GM23248 (cell line): ENCODE results near the gene TRIM28. TPM values are rescaled to one million over a fixed set of nuclear protein-coding genes. Genes with fewer than 3 reads are reported as not detected.

Experiments
- DNase-seq: peaks from one replicate; pipeline ENCODE4 v3.0.0-alpha.2; 2015
- H2AFZ ChIP-seq: fragments of 200-600 bp; sonication (generic); 2 replicates; pipeline ENCODE4 v1.6.1; 2016; ENCODE audit warnings: antibody characterized with exemption
- H3F3A ChIP-seq: fragments of 200-600 bp; sonication (generic); 2 replicates; pipeline ENCODE4 v1.6.1; 2016; ENCODE audit warnings: mild to moderate bottlenecking, antibody characterized with exemption, mixed run types; ENCODE audit not compliant: insufficient read depth
- H3K27ac ChIP-seq: fragments of 200-600 bp; sonication (generic); 2 replicates; pipeline ENCODE4 v1.5.1; 2016; ENCODE audit warnings: mild to moderate bottlenecking
- H3K27me3 ChIP-seq: fragments of 200-600 bp; sonication (generic); replicated peaks from 2 replicates; pipeline ENCODE4 v1.6.1; 2016; ENCODE audit warnings: mild to moderate bottlenecking; ENCODE audit not compliant: insufficient read depth
- H3K36me3 ChIP-seq: fragments of 200-600 bp; sonication (generic); 2 replicates; pipeline ENCODE4 v1.6.1; 2016; ENCODE audit warnings: low read depth, mild to moderate bottlenecking
- H3K4me1 ChIP-seq: fragments of 200-600 bp; sonication (generic); 2 replicates; pipeline ENCODE4 v1.6.1; 2016; ENCODE audit warnings: mild to moderate bottlenecking; ENCODE audit not compliant: insufficient read depth
- H3K4me2 ChIP-seq: fragments of 200-600 bp; sonication (generic); one replicate; pipeline ENCODE4 v1.6.1; 2016; ENCODE audit warnings: mild to moderate bottlenecking; ENCODE audit not compliant: unreplicated experiment
- H3K4me3 ChIP-seq: fragments of 200-600 bp; sonication (generic); 2 replicates; pipeline ENCODE4 v1.5.1; 2016; ENCODE audit warnings: mild to moderate bottlenecking
- H3K79me2 ChIP-seq: fragments of 200-600 bp; sonication (generic); 2 replicates; pipeline ENCODE4 v1.6.1; 2016; ENCODE audit warnings: mild to moderate bottlenecking; ENCODE audit not compliant: insufficient read depth
- H3K9ac ChIP-seq: fragments of 200-600 bp; sonication (generic); 2 replicates; pipeline ENCODE4 v1.6.1; 2016; ENCODE audit warnings: mild to moderate bottlenecking
- H3K9me2 ChIP-seq: fragments of 200-600 bp; sonication (generic); 2 replicates; pipeline ENCODE4 v1.6.1; 2016; ENCODE audit warnings: mixed run types, mild to moderate bottlenecking, moderate library complexity; ENCODE audit not compliant: insufficient read depth
- H3K9me3 ChIP-seq: fragments of 200-600 bp; sonication (generic); one replicate; pipeline ENCODE4 v1.6.1; 2017; ENCODE audit warnings: low read depth
- H4K20me1 ChIP-seq: fragments of 200-600 bp; sonication (generic); 2 replicates; pipeline ENCODE4 v1.6.0; 2016; ENCODE audit not compliant: insufficient read depth
- EZH2 ChIP-seq: fragments of 200-600 bp; sonication (generic); IDR thresholded peaks from 2 replicates; pipeline ENCODE4 v1.6.1; 2018; ENCODE audit warnings: antibody characterized with exemption, mild to moderate bottlenecking; ENCODE audit not compliant: insufficient read depth, poor library complexity, severe bottlenecking
- EZH2phosphoT487 ChIP-seq: fragments of 200-600 bp; sonication (generic); IDR thresholded peaks from 2 replicates; pipeline ENCODE4 v1.6.1; 2018; ENCODE audit warnings: antibody characterized with exemption, moderate library complexity, mild to moderate bottlenecking, low read depth; ENCODE audit not compliant: insufficient read depth
- WGBS, 2 experiments: methylation state at CpG; one replicate each; pipeline ENCODE4 v1.1.6; 2015 to 2017; ENCODE audit warnings: low lambda C conversion rate in 2 of 2, low coverage in 1 of 2; ENCODE audit errors: missing lambda C conversion rate in 2 of 2; 5-methylcytosine and 5-hydroxymethylcytosine counted together
- in situ Hi-C: fragments of 300-500 bp; cut with MboI; formaldehyde crosslinking; loops from 2 replicates; pipeline ENCODE4 v1.15.0; 2020
- microRNA-seq: library from miRNA; unstranded; fragments of <30 nt; microRNA quantifications from one replicate; pipeline ENCODE4, GENCODE V29; 2016; ENCODE audit warnings: borderline number of aligned reads
- polyA plus RNA-seq: library from polyadenylated mRNA; unstranded; fragments of >200 nt; fragmentation: Nextera tagmentation; extraction: Ambion mirVana; gene quantifications from 2 replicates; pipeline ENCODE4 v1.2.1, GENCODE V29; 2016
- small RNA-seq: library from RNA; depleted of rRNA; stranded (forward); fragments of <200 nt; gene quantifications from one replicate; pipeline ENCODE3, GENCODE V24; 2014; ENCODE audit warnings: low read depth, low replicate concordance
- total RNA-seq: library from RNA; depleted of rRNA; stranded (reverse); fragments of >200 nt; shearing (Covaris generic); gene quantifications from 2 replicates; pipeline ENCODE4 v1.2.3, GENCODE V29; 2014; rRNA removed

The TRIM28 gene
- total and polyA plus RNA-seq, 2 experiments from 2014 or later, result 61.5 to 319 TPM

- H3K4me2 ChIP-seq, result no peak overlapping the region
- no peak overlapping the region for H2AFZ ChIP-seq
- H3K9me2 ChIP-seq, result no peaks in the 10 kb centered on the region
- H3K27ac ChIP-seq, result no peak overlapping the region
- peaks cover 8% of the 10 kb centered on the region; the same call in 1 of the 2 replicates for H3F3A ChIP-seq
- no peak for DNase-seq
- H3K36me3 ChIP-seq, result peaks cover 3% of the 10 kb centered on the region; the same call in 1 of the 2 replicates
- H4K20me1 ChIP-seq, result no peaks in the 10 kb centered on the region
- TF ChIP-seq EZH2 (no peak), EZH2phosphoT487 (no peak)
- H3K79me2 ChIP-seq, result peaks cover 34% of the 10 kb centered on the region
- no peak overlapping the region for H3K9ac ChIP-seq
- peaks cover 19% of the 10 kb centered on the region for H3K4me1 ChIP-seq
- WGBS, 2 experiments, result 78 to 82% methylated on average over 9 of the region's 9 CpGs
- H3K9me3 ChIP-seq, result no peaks in the 10 kb centered on the region
- in situ Hi-C loops, result no loop called here
- no peaks in the 10 kb centered on the region for H3K27me3 ChIP-seq
- no peak overlapping the region for H3K4me3 ChIP-seq
Measured at GRCh38 chr19:58584498-58585441, 40.9 kb downstream of the TRIM28 start.

- no peak overlapping the region for H3K27ac ChIP-seq
- WGBS, 2 experiments, result 89% methylated on average over 5 to 6 of the region's 6 CpGs
- no peaks in the 10 kb centered on the region for H3K27me3 ChIP-seq
- peaks cover 3% of the 10 kb centered on the region; the same call in 1 of the 2 replicates for H3K36me3 ChIP-seq
- no peak for DNase-seq
- H3K9ac ChIP-seq, result no peak overlapping the region
- no peaks in the 10 kb centered on the region for H4K20me1 ChIP-seq
- H3K4me1 ChIP-seq, result peaks cover 19% of the 10 kb centered on the region
- no peak overlapping the region for H3K4me3 ChIP-seq
- in situ Hi-C loops, result no loop called here
- no peak overlapping the region for H2AFZ ChIP-seq
- no peaks in the 10 kb centered on the region for H3K9me3 ChIP-seq
- no peak overlapping the region for H3K4me2 ChIP-seq
- TF ChIP-seq EZH2 (no peak), EZH2phosphoT487 (no peak)
- H3K9me2 ChIP-seq, result no peaks in the 10 kb centered on the region
- peaks cover 8% of the 10 kb centered on the region; the same call in 1 of the 2 replicates for H3F3A ChIP-seq
- peaks cover 26% of the 10 kb centered on the region for H3K79me2 ChIP-seq
Measured at GRCh38 chr19:58585442-58586132, 41.7 kb downstream of the TRIM28 start.

GRCh38 chr19:58586133-58586765 is 42.4 kb downstream of the TRIM28 start:
- Histone ChIP-seq H3K9me3 (no peaks in the 10 kb centered on the region), H3K4me3 (no peak overlapping the region), H3K9me2 (no peaks in the 10 kb centered on the region), H3K4me1 (peaks cover 15% of the 10 kb centered on the region), H2AFZ (no peak overlapping the region), H3K36me3 (peaks cover 3% of the 10 kb centered on the region; the same call in 1 of the 2 replicates), H3K27ac (peak overlapping the region; percentile 85), H3F3A (peaks cover 8% of the 10 kb centered on the region; the same call in 1 of the 2 replicates), H3K4me2 (no peak overlapping the region), H3K79me2 (peaks cover 24% of the 10 kb centered on the region), H4K20me1 (no peaks in the 10 kb centered on the region), H3K9ac (peak overlapping the region; percentile 26; the same call in 1 of the 2 replicates), H3K27me3 (no peaks in the 10 kb centered on the region)
- TF ChIP-seq EZH2 (no peak), EZH2phosphoT487 (no peak)
- DNase-seq, result peak; percentile 15
- in situ Hi-C loops, result no loop called here
- 98 to 100% methylated on average over 4 of the region's 4 CpGs for WGBS, 2 experiments

Small RNA genes within 50 kb of the gene (microRNA-seq; reads per million reads assigned to microRNA genes)
- not detected for gene MIR6807

Small RNA genes within 50 kb of the gene (small RNA-seq; reads per million reads assigned to genes)
- gene MIR6807 (not detected), gene RN7SL525P (not detected)

Other genes with a start within 250 kb of the TRIM28 start
- gene ERVK3-1, start 238.7 kb upstream of the TRIM28 start, total RNA-seq, result 33.7 and 35.0 TPM in 2 replicates
- gene ERVK3-1, start 238.7 kb upstream of the TRIM28 start, polyA plus RNA-seq, result 40.2 and 41.3 TPM in 2 replicates
- 1.8 and 3.4 TPM in 2 replicates for gene ZSCAN22, start 217.1 kb upstream of the TRIM28 start, total RNA-seq
- gene ZSCAN22, start 217.1 kb upstream of the TRIM28 start, polyA plus RNA-seq, result 1.5 and 2.1 TPM in 2 replicates
- 22.0 and 63.7 TPM in 2 replicates for gene A1BG, start 190.6 kb upstream of the TRIM28 start, total RNA-seq
- gene A1BG, start 190.6 kb upstream of the TRIM28 start, polyA plus RNA-seq, result 31.3 and 34.3 TPM in 2 replicates
- gene ZNF497, start 181.3 kb upstream of the TRIM28 start, total RNA-seq, result 0.38 and 0.97 TPM in 2 replicates
- gene ZNF497, start 181.3 kb upstream of the TRIM28 start, polyA plus RNA-seq, result 0.65 and 0.72 TPM in 2 replicates
- 2.5 and 5.3 TPM in 2 replicates for gene ZNF837, start 163.0 kb upstream of the TRIM28 start, total RNA-seq
- 1.4 and 2.2 TPM in 2 replicates for gene ZNF837, start 163.0 kb upstream of the TRIM28 start, polyA plus RNA-seq
- gene RPS5, start 156.8 kb upstream of the TRIM28 start, total RNA-seq, result 1,366 and 1,425 TPM in 2 replicates
- gene RPS5, start 156.8 kb upstream of the TRIM28 start, polyA plus RNA-seq, result 561 and 565 TPM in 2 replicates
- gene RNF225, start 148.4 kb upstream of the TRIM28 start, total RNA-seq, result not detected in 2 replicates
- not detected in 2 replicates for gene RNF225, start 148.4 kb upstream of the TRIM28 start, polyA plus RNA-seq
- 8.5 and 14.6 TPM in 2 replicates for gene ZNF584, start 135.4 kb upstream of the TRIM28 start, total RNA-seq
- gene ZNF584, start 135.4 kb upstream of the TRIM28 start, polyA plus RNA-seq, result 12.7 and 14.0 TPM in 2 replicates
- 6.1 and 6.7 TPM in 2 replicates for gene ZNF132, start 103.9 kb upstream of the TRIM28 start, total RNA-seq
- 4.5 and 5.8 TPM in 2 replicates for gene ZNF132, start 103.9 kb upstream of the TRIM28 start, polyA plus RNA-seq
- gene ZNF324B, start 92.4 kb upstream of the TRIM28 start, total RNA-seq, result 10.5 TPM in 2 replicates
- 2.1 and 3.0 TPM in 2 replicates for gene ZNF324B, start 92.4 kb upstream of the TRIM28 start, polyA plus RNA-seq
- gene ZNF324, start 77.0 kb upstream of the TRIM28 start, total RNA-seq, result 16.3 and 19.1 TPM in 2 replicates
- gene ZNF324, start 77.0 kb upstream of the TRIM28 start, polyA plus RNA-seq, result 5.5 and 6.3 TPM in 2 replicates
- gene ZNF446, start 67.7 kb upstream of the TRIM28 start, total RNA-seq, result 17.8 and 18.0 TPM in 2 replicates
- 5.8 and 6.4 TPM in 2 replicates for gene ZNF446, start 67.7 kb upstream of the TRIM28 start, polyA plus RNA-seq
- gene SLC27A5, start 32.1 kb upstream of the TRIM28 start, total RNA-seq, result 0.63 and 3.6 TPM in 2 replicates
- 5.1 and 6.3 TPM in 2 replicates for gene SLC27A5, start 32.1 kb upstream of the TRIM28 start, polyA plus RNA-seq
- 5.9 and 9.0 TPM in 2 replicates for gene ZBTB45, start 24.3 kb upstream of the TRIM28 start, total RNA-seq
- gene ZBTB45, start 24.3 kb upstream of the TRIM28 start, polyA plus RNA-seq, result 16.0 and 17.9 TPM in 2 replicates
- 88.6 and 89.2 TPM in 2 replicates for gene CHMP2A, start 11.0 kb downstream of the TRIM28 start, total RNA-seq
- 186 and 193 TPM in 2 replicates for gene CHMP2A, start 11.0 kb downstream of the TRIM28 start, polyA plus RNA-seq
- gene UBE2M, start 14.5 kb downstream of the TRIM28 start, total RNA-seq, result 60.3 and 60.4 TPM in 2 replicates
- 8.7 and 13.9 TPM in 2 replicates for gene UBE2M, start 14.5 kb downstream of the TRIM28 start, polyA plus RNA-seq
- 20.8 and 32.1 TPM in 2 replicates for gene MZF1, start 29.3 kb downstream of the TRIM28 start, total RNA-seq
- 6.7 and 9.0 TPM in 2 replicates for gene MZF1, start 29.3 kb downstream of the TRIM28 start, polyA plus RNA-seq